K562 (cell line): Measurements from ENCODE around the gene CELF4. TPM values are rescaled to one million over a fixed set of nuclear protein-coding genes. Genes with fewer than 3 reads are reported as not detected.

ENCODE experiments used
- ATAC-seq: fragments of 200-7000 bp; cut with Tn5 transposase; 3 replicates; pipeline ENCODE4 v1.9.1; 2020; ENCODE audit warnings: moderate library complexity
- BruUV-seq: library from RNA; stranded (reverse); fragments of 400-500 nt; replicated peaks from 2 replicates; lab custom pipeline; 2021; lab: Mats Ljungman, UMichigan
- CTCF ChIA-PET: fragments of 300-600 bp; formaldehyde crosslinking; extraction: SDS; loops from one replicate; lab custom pipeline; 2021; ENCODE audit warnings: low intra/inter-chr PET ratio; lab: Yijun Ruan, JAX
- POLR2A ChIA-PET: fragments of 300-600, 350-650 bp; sonication (Branson Sonifier 250); formaldehyde crosslinking; extraction: SDS; loops from one replicate; lab custom pipeline; 2021; ENCODE audit warnings: antibody characterized with exemption, inconsistent platforms; lab: Yijun Ruan, JAX
- DNase-seq, 4 experiments: peaks; one replicate each; pipeline versions ENCODE4 v3.0.0 to v3.0.0-alpha.2; 2011 to 2018; ENCODE audit warnings: low spot score in 3 of 4, mixed read lengths in 3 of 4; ENCODE audit errors: extremely low read depth in 1 of 4
- FAIRE-seq: peaks from 2 replicates; lab custom pipeline; 2011; peaks lifted over from hg19 to GRCh38; lab: Jason Lieb, UNC
- H2AFZ ChIP-seq: 2 replicates; pipeline ENCODE4 v1.6.0; 2011; ENCODE audit warnings: low read depth, low read length, control low read depth, inconsistent platforms
- H3K27ac ChIP-seq: fragments of 200-600 bp; 3 replicates; pipeline ENCODE4 v1.8.0; 2011; ENCODE audit warnings: low read depth, mild to moderate bottlenecking, control low read depth, inconsistent platforms, low read length, moderate library complexity, mixed read lengths; ENCODE audit errors: extremely low read depth
- H3K27me3 ChIP-seq, 2 experiments: fragments of 300-600 bp in 1 of 2; 2 replicates in 1 of 2; 3 replicates in 1 of 2; pipeline versions ENCODE4 v1.6.0 to v1.8.0; 2011; ENCODE audit warnings: inconsistent platforms in 2 of 2, low read length in 2 of 2, mild to moderate bottlenecking in 1 of 2, mixed read lengths in 1 of 2, moderate library complexity in 1 of 2; ENCODE audit not compliant: control insufficient read depth in 2 of 2, insufficient read depth in 2 of 2
- H3K36me3 ChIP-seq: fragments of 300-600 bp; 3 replicates; pipeline ENCODE4 v1.8.0; 2011; ENCODE audit warnings: mild to moderate bottlenecking, low read length, inconsistent platforms; ENCODE audit not compliant: control insufficient read depth, insufficient read depth
- H3K4me1 ChIP-seq, 2 experiments: fragments of 200-600 bp in 1 of 2; replicated peaks in 1 of 2; 2 replicates in 1 of 2; 3 replicates in 1 of 2; pipeline versions ENCODE4 v1.5.1 to v1.8.0; 2011; ENCODE audit warnings: inconsistent platforms in 2 of 2, low read length in 2 of 2, mild to moderate bottlenecking in 1 of 2, mixed read lengths in 1 of 2, moderate library complexity in 1 of 2; ENCODE audit not compliant: control insufficient read depth in 2 of 2, insufficient read depth in 2 of 2
- H3K4me2 ChIP-seq: 2 replicates; pipeline ENCODE4 v1.6.1; 2011; ENCODE audit warnings: low read length, control low read depth, inconsistent platforms, mixed read lengths; ENCODE audit not compliant: insufficient read depth
- H3K4me3 ChIP-seq: fragments of 200-600 bp; sonication (generic), shearing (Covaris generic); 2 replicates; pipeline ENCODE4 v1.5.1; 2016; ENCODE audit warnings: control low read depth, inconsistent platforms
- H3K79me2 ChIP-seq: fragments of 200-600 bp; 3 replicates; pipeline ENCODE4 v1.8.0; 2011; ENCODE audit warnings: low read length, inconsistent platforms; ENCODE audit not compliant: control insufficient read depth, insufficient read depth
- H3K9ac ChIP-seq, 2 experiments: 2 replicates each; pipeline versions ENCODE4 v1.6.0 to v1.6.1; 2011; ENCODE audit warnings: low read depth in 2 of 2, low read length in 2 of 2, control low read depth in 1 of 2, inconsistent platforms in 1 of 2, mild to moderate bottlenecking in 1 of 2, mixed read lengths in 1 of 2; ENCODE audit not compliant: insufficient read depth in 1 of 2
- H3K9me1 ChIP-seq: one replicate; pipeline ENCODE4 v1.6.0; 2011; ENCODE audit warnings: inconsistent platforms, mild to moderate bottlenecking, low read length, moderate library complexity; ENCODE audit not compliant: control insufficient read depth, insufficient read depth
- H3K9me3 ChIP-seq: replicated peaks from 2 replicates; pipeline ENCODE4 v1.5.1; 2011; ENCODE audit warnings: low read depth, low read length, inconsistent platforms; ENCODE audit not compliant: control insufficient read depth, insufficient read depth
- H4K20me1 ChIP-seq: replicated peaks from 2 replicates; pipeline ENCODE4 v1.6.1; 2011; ENCODE audit warnings: low read length, inconsistent platforms, mixed read lengths; ENCODE audit not compliant: control insufficient read depth, insufficient read depth
- BRCA1 ChIP-seq, 2 experiments: fragments of 450-650 bp in 1 of 2; sonication (generic) in 1 of 2; formaldehyde crosslinking in 1 of 2; IDR thresholded peaks; 2 replicates each; pipeline versions ENCODE4 v1.5.0 to v1.6.1; 2017 to 2020; ENCODE audit warnings: mild to moderate bottlenecking in 1 of 2, missing genetic modification reagents in 1 of 2
- FOS ChIP-seq: IDR thresholded peaks from 3 replicates; pipeline ENCODE4 v1.6.1; 2011; ENCODE audit not compliant: insufficient read length; ENCODE audit errors: extremely low read depth
- LEF1 ChIP-seq: fragments of 450-650 bp; IDR thresholded peaks from 2 replicates; pipeline ENCODE4 v1.6.1; 2016; ENCODE audit warnings: mild to moderate bottlenecking
- MLX ChIP-seq, 2 experiments: fragments of 450-650 bp in 1 of 2; sonication (generic) in 1 of 2; formaldehyde crosslinking; conservative IDR thresholded peaks; 2 replicates each; pipeline versions ENCODE4 v1.4.0 to v1.8.1; 2020 to 2022; ENCODE audit warnings: mild to moderate bottlenecking in 1 of 2, missing genetic modification reagents in 1 of 2
- SIX5 ChIP-seq, 2 experiments: IDR thresholded peaks; 2 replicates each; pipeline ENCODE4 v1.6.1; 2011; ENCODE audit warnings: low read length in 2 of 2, borderline replicate concordance in 1 of 2, low read depth in 1 of 2, mild to moderate bottlenecking in 1 of 2, moderate library complexity in 1 of 2; ENCODE audit not compliant: insufficient read depth in 1 of 2
- STAG1 ChIP-seq: sonication (generic); formaldehyde crosslinking; IDR thresholded peaks from 2 replicates; pipeline ENCODE4 v1.5.0; 2020; ENCODE audit warnings: missing genetic modification reagents, borderline replicate concordance
- ZNF146 ChIP-seq: IDR thresholded peaks from one replicate; pipeline ENCODE4 v1.6.1; 2018; ENCODE audit warnings: missing compliant biosample characterization; ENCODE audit not compliant: unreplicated experiment
- WGBS: fragments of 100-300 bp; shearing (Covaris generic); methylation state at CpG from one replicate; pipeline ENCODE4 v1.1.6; 2016; ENCODE audit warnings: low coverage, mixed read lengths; ENCODE audit not compliant: insufficient coverage; ENCODE audit errors: missing lambda C conversion rate; 5-methylcytosine and 5-hydroxymethylcytosine counted together
- in situ Hi-C: fragments of 300-500 bp; cut with MboI; formaldehyde crosslinking; loops from 4 replicates; pipeline ENCODE4 v1.15.0; 2018; ENCODE audit warnings: inconsistent platforms, mixed read lengths
- intact Hi-C: fragments of 100-400 bp; cut with micrococcal nuclease; formaldehyde crosslinking; loops from 2 replicates; pipeline ENCODE4 v1.14.2; 2022
- polyA plus RNA-seq, 8 experiments: library from polyadenylated mRNA; depleted of rRNA in 4 of 8; stranded (reverse) in 5 of 8; unstranded in 3 of 8; fragments of >200 nt; fragmentation: Nextera tagmentation in 2 of 8; fragmentation: Illumina TruSeq in 1 of 8; extraction: Ambion mirVana in 2 of 8; extraction: Trizol in 1 of 8; gene quantifications; 2 replicates each; pipeline versions ENCODE4 v1.2.1 to v1.2.3, GENCODE V29; 2011 to 2014; ENCODE audit warnings: inconsistent platforms in 1 of 8, missing spikeins in 1 of 8
- total RNA-seq, 7 experiments: library from RNA; depleted of rRNA in 6 of 7; stranded (reverse); fragments of >200 nt in 6 of 7; fragmentation: Illumina TruSeq in 2 of 7; extraction: Trizol in 2 of 7; gene quantifications; 2 replicates each; pipeline versions ENCODE4 v1.2.1 to v1.2.3, GENCODE V29; 2011 to 2021; ENCODE audit warnings: low replicate concordance in 1 of 7

The CELF4 gene
- total and polyA plus RNA-seq, 9 of the 15 experiments (the other 6 are each of a cell fraction or from before 2014, with no cell fraction given) = 0.04 to 0.24 (median 0.07) TPM; not detected in 3

GRCh38 chr18:37577051-37577611 lies 11.5 kb upstream of the CELF4 start:
- Histone ChIP-seq H2AFZ (no peak overlapping the region), H3K9ac (no peak overlapping the region), H3K79me2 (no peaks in the 10 kb centered on the region), H4K20me1 (no peaks in the 10 kb centered on the region), H3K4me1 (no peaks in the 10 kb centered on the region), H3K27me3 (no peaks in the 10 kb centered on the region), H3K27ac (no peak overlapping the region), H3K4me2 (no peak overlapping the region), H3K9me3 (no peaks in the 10 kb centered on the region), H3K9me1 (no peaks in the 10 kb centered on the region), H3K4me3 (no peak overlapping the region), H3K36me3 (no peaks in the 10 kb centered on the region)
- POLR2A ChIA-PET = no interaction called here
- BruUV-seq = no TSS peak
- in situ Hi-C loops (no loop called here), intact Hi-C loops (no loop called here)
- WGBS = 0% methylated on average over 6 of the region's 7 CpGs
- CTCF ChIA-PET = no interaction called here
- FAIRE-seq = no peak
- ATAC-seq = no peak
- TF ChIP-seq LEF1 (no peak), SIX5 (IDR thresholded peaks at IDR 0.05; ENCODE audit: borderline replicate concordance in 1 of 2, insufficient read depth in 1 of 2, low read depth in 1 of 2, low read length in 2 of 2) (no peak), STAG1 (no peak), MLX (CRISPR knock-in tag; conservative IDR thresholded peaks at IDR 0.05) (no peak), BRCA1 (IDR thresholded peaks at IDR 0.05) (no peak), BRCA1 (CRISPR knock-in tag; IDR thresholded peaks at IDR 0.05) (no peak), FOS (no peak), ZNF146 (CRISPR knock-in tag) (no peak)
- no peak for DNase-seq
